WERI-Rb-1 (cell line): ENCODE results near the gene SCARB2.
"Not testable (repeated sequence)": the region's sequence is repeated elsewhere in the genome, so short reads cannot be mapped to it uniquely, and the experiment has no call there.

Experiments
- DNase-seq: peaks from one replicate; pipeline ENCODE4 v3.0.0-alpha.2; 2020
- H3K27ac ChIP-seq: fragments of 250-450 bp; sonication (Bioruptor Pico); 2 replicates; pipeline ENCODE4 v1.5.1; 2020; ENCODE audit warnings: mild to moderate bottlenecking, moderate library complexity
- H3K27me3 ChIP-seq: fragments of 250-450 bp; sonication (Bioruptor Pico); 2 replicates; pipeline ENCODE4 v1.5.1; 2021; ENCODE audit warnings: mild to moderate bottlenecking, low read depth, moderate library complexity; ENCODE audit not compliant: insufficient read depth, severe bottlenecking
- H3K36me3 ChIP-seq: fragments of 250-450 bp; sonication (Bioruptor Pico); 2 replicates; pipeline ENCODE4 v1.5.1; 2020; ENCODE audit warnings: mild to moderate bottlenecking, moderate library complexity
- H3K4me3 ChIP-seq: 2 replicates; pipeline ENCODE4 v1.5.1; 2011; ENCODE audit warnings: low read depth, mild to moderate bottlenecking, control low read depth, low read length
- H3K9me3 ChIP-seq: fragments of 250-450 bp; sonication (Bioruptor Pico); 2 replicates; pipeline ENCODE4 v1.5.1; 2021; ENCODE audit warnings: mild to moderate bottlenecking, moderate library complexity; ENCODE audit not compliant: severe bottlenecking
- CTCF ChIP-seq: IDR thresholded peaks from 2 replicates; pipeline ENCODE4 v1.5.1; 2011; ENCODE audit warnings: low read depth, mild to moderate bottlenecking, control low read depth, inconsistent platforms, low read length

SCARB2 gene

GRCh38 chr4:76246025-76246424 lies 32.4 kb upstream of the SCARB2 start:
- DNase-seq = no peak
- TF ChIP-seq CTCF = 0 out of 2 replicates have a peak, but pooled peaks have one; percentile 13
- Histone ChIP-seq H3K9me3 (no peaks in the 10 kb centered on the region), H3K27ac (no peak overlapping the region), H3K36me3 (no peaks in the 10 kb centered on the region), H3K27me3 (no peaks in the 10 kb centered on the region), H3K4me3 (no peak overlapping the region)

- H3K36me3 ChIP-seq, H3K27me3 ChIP-seq, H3K9me3 ChIP-seq, H3K27ac ChIP-seq, DNase-seq, H3K4me3 ChIP-seq: not testable (repeated sequence)
These were observed 30.3 kb upstream of the SCARB2 start for GRCh38 chr4:76243877-76244276.

- DNase-seq = no peak
- TF ChIP-seq CTCF = no peak
- Histone ChIP-seq H3K27ac (no peak overlapping the region), H3K9me3 (peaks cover 11% of the 10 kb centered on the region), H3K36me3 (no peaks in the 10 kb centered on the region), H3K27me3 (no peaks in the 10 kb centered on the region), H3K4me3 (no peak overlapping the region)
These were observed 26.6 kb upstream of the SCARB2 start for GRCh38 chr4:76240236-76240635.

- Histone ChIP-seq H3K9me3 (peaks cover 11% of the 10 kb centered on the region), H3K4me3 (no peak overlapping the region), H3K36me3 (no peaks in the 10 kb centered on the region), H3K27me3 (no peaks in the 10 kb centered on the region), H3K27ac (no peak overlapping the region)
- TF ChIP-seq CTCF = no peak
- no peak for DNase-seq
These were observed 25.1 kb upstream of the SCARB2 start for GRCh38 chr4:76238701-76239100.

GRCh38 chr4:76238236-76238635 lies 24.6 kb upstream of the SCARB2 start:
- Histone ChIP-seq H3K27ac (no peak overlapping the region), H3K4me3 (no peak overlapping the region), H3K27me3 (no peaks in the 10 kb centered on the region), H3K36me3 (no peaks in the 10 kb centered on the region), H3K9me3 (peaks cover 11% of the 10 kb centered on the region)
- no peak for DNase-seq
- no peak for TF ChIP-seq CTCF

- no peak overlapping the region for H3K27ac ChIP-seq
These were observed 22.3 kb upstream of the SCARB2 start for GRCh38 chr4:76235915-76236314.

More at GRCh38 chr4:76235915-76236314, 22.3 kb upstream of the SCARB2 start:
- TF ChIP-seq CTCF = no peak
- no peaks in the 10 kb centered on the region for H3K27me3 ChIP-seq
- H3K9me3 ChIP-seq = peaks cover 11% of the 10 kb centered on the region
- no peaks in the 10 kb centered on the region for H3K36me3 ChIP-seq
- H3K4me3 ChIP-seq = no peak overlapping the region
- DNase-seq = no peak
